Measurements from ENCODE around the gene MYCN. TPM values are rescaled to one million over a fixed set of nuclear protein-coding genes. Genes with fewer than 3 reads are reported as not detected.
A peak's percentile ranks its signal among the peaks of the same experiment; 100 is the strongest.

MYCN gene
- total and polyA plus RNA-seq, 2 of the 13 experiments (the other 11 are each of a cell fraction or from before 2014, with no cell fraction given): not detected

- TF ChIP-seq REPIN1 (CRISPR knock-in tag; IDR thresholded peaks at IDR 0.05; ENCODE audit: borderline replicate concordance, low read depth) (0 out of 2 replicates have a peak, but pooled peaks have one; percentile 17), PPARG (CRISPR knock-in tag; conservative IDR thresholded peaks at IDR 0.05) (no peak), ZNF546 (CRISPR knock-in tag; conservative IDR thresholded peaks at IDR 0.05) (0 out of 2 replicates have a peak, but pooled peaks have one; percentile 63), ZNF501 (CRISPR knock-in tag; IDR thresholded peaks at IDR 0.05) (peak; percentile 75; the same call in 1 of the 2 replicates), MIER2 (CRISPR knock-in tag; IDR thresholded peaks at IDR 0.05) (0 out of 2 replicates have a peak, but pooled peaks have one; percentile 18), TRIM22 (IDR thresholded peaks at IDR 0.05) (no peak), ZFP37 (CRISPR knock-in tag; IDR thresholded peaks at IDR 0.05; ENCODE audit: borderline replicate concordance) (no peak), PITX1 (CRISPR knock-in tag; IDR thresholded peaks at IDR 0.05) (peak; percentile 54; the same call in 1 of the 2 replicates), RAD21 (CRISPR knock-in tag; IDR thresholded peaks at IDR 0.05) (peak; percentile 95), KDM2A (CRISPR knock-in tag; IDR thresholded peaks at IDR 0.05; ENCODE audit: borderline replicate concordance, low read depth) (peak; percentile 90), NFIC (IDR thresholded peaks at IDR 0.05; ENCODE audit: low read length) (no peak), KLF16 (CRISPR knock-in tag; IDR thresholded peaks at IDR 0.05) (no peak)
- TF ChIP-seq, protein P1, sequence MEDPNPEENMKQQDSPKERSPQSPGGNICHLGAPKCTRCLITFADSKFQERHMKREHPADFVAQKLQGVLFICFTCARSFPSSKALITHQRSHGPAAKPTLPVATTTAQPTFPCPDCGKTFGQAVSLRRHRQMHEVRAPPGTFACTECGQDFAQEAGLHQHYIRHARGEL (CRISPR knock-in tag; IDR thresholded peaks at IDR 0.05): no peak
Observed at GRCh38 chr2:15939854-15940660, at the start of gene MYCN (continued).

All from HepG2 (cell line).